ENCODE data around the gene IFNK.

IFNK gene

DNA sequence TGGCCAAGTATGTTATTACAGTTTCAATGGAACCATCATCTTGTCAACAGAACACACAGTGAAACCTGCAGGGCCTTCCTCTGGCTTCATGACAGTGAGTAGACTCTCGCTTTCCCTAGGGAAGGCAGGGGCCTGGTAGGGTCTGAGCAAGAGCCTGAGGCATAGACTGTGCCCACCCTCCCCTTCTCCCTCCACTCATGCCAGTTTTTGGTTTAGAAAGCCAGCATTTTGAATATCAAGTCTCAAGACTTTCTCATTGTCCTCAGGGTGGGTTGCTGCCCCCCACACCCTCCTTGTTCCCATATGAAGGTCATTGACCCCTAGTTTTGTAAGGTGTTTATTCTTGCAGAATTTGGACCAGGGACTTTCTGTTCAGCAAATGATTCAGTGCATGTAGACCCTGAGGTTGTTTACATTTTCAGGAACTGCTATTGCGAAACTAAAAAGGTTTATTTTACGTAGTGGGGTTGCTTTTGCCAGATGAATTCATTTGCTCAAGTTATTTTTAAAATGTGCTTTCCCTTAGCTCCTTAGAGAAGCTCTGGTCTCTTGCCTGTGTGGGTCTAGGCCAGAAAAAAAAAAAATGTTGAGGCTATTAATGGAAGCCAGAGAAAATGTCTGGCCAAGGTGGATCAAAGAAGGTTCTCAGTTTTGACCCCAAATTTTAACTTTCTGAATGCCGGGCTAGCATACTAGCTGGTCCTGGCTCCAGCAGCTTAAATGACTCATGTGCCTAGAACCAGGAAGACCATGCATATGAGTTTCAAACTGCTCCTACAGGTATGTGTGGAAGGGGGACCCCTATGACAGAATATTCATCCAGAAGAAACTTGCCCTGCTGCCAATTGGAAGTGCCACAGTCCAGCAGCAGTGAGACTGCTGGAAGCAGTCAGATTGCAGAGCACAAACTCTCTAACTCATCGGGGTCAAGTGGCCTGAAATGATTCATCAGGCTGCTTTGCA lies 15.7 kb downstream of the IFNK start:
- DNase-seq: no peak

DNA sequence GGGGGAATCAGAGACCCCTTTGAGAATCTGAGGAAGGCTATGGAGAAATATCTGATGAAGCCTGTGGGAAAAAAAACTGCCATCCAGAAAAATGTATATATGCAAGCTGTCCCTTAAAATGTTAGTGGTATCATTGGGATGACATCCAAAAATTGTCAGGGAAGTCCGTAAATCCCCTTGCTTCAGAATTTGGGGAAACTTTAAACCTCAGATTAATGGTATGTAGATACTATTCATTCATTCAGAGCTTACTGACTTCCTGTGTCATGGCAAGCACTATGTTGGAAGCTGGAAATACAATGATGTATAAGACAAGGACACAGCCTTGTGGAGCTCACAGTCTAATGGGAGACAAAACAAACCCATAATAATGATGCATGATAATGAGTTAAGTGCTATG lies 16.4 kb downstream of the IFNK start:
- no peak for DNase-seq

DNA sequence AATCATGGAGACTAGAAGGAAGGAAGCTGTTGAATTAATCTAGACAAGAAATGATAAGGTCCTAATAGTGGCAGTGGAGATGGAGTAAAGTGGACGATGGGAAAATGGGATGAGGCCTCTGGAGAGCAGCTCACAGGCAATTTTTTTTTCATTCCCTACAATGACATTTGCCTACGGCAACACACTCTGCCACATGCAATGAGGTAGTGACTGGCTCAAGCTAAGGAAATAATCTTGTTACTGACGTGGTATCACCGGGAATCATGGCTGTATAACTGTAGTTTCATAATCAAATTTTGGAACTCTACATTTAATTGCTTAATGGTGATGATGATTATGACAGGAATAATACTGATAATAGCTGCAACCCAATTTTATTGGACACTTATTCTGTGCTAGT lies 17.6 kb downstream of the IFNK start:
- DNase-seq: no peak

DNA sequence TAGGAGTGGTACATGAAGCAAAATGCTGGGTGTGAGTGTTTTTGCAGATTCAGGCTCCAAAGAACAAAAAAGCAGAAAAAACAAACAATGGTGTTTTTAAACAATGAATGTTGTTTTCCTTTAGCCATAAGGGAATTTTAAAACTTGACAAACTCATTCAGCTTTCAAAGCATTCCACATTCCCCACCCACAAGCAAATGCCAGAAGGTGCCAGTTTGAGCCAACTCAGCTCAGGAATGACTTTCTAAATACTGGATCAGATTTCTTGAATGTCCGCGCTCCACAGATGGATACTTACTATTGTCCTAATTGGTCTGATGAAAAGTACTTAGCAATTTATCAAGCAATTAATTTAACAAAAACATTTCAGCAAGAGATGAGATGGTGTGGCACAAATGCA lies 18.4 kb downstream of the IFNK start:
- DNase-seq: no peak

DNA sequence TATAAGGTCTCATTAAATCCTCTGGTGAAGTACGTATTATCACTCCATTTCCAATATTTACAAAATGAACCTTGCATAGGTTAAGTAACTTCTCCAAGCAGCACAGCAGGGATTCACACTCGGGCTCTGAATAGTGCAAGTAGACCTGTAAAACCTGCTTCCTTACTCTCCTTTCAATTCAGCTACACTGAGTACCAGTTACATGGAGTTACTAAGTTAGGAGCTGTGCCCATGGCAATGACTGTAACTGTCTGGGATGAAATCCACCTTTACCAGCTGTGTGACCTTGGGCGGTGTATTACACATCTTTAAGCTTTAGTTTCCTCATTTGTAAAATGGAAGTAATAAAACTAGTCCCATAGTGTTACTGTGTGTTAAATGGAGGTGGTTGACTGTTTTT lies 21.4 kb downstream of the IFNK start:
- no peak for DNase-seq

DNA sequence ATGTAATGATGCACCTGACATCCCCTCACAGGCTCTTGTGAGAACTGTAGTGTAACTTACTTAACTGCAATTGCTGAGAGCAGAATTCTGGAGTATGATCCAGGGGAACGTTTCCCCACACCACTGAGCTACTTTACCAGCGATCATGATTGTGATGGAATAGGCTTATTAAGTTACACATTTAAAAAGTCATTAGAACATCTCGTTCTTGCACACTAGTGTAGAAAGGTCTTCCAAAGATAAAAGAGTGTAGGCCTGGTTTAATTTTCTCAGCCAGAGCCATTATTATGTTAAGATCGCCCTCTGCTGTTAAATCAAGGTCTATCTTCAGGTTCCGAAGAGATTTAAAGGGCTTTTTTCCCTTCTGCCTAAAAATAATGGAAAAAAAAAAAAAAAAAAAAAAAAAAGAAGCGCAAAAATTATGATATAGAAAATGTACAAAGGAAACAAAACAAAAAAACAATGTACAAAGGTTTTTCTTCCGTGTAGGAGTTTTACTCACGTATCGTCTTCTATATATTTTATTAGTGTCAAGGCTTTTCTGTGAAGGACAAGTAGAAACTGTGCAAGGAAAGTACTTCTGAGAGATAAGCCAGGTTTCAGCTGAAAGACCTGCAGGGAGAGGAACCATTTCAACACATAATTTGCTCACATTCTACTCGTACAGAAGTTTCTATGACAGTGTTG lies 24.1 kb downstream of the IFNK start:
- DNase-seq: no peak

DNA sequence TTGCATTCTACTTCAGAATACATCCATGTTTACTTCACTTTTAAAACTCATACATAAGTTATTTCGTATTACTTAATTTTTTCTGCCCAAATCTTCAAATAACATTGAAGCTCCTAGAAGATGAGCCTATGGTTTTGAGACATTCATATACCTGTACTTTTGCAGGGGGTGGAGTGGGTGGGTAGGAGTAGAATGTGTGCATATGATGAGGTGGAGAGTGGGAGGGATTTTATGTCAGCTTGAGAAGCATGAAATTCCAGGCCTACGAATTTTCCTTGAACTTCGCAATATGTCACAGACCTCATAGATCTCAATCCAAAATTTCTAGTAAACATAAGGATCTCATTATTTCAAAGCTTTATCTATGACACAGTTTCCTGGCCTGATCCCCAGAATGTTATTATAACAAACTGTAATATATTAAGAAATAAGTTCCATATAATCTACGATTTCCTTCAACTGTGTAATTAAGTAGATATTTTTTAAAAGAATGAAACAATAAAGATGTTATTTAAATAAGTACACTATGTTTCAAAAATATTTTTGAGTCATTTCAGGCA lies 25.2 kb downstream of the IFNK start:
- no peak for DNase-seq

DNA sequence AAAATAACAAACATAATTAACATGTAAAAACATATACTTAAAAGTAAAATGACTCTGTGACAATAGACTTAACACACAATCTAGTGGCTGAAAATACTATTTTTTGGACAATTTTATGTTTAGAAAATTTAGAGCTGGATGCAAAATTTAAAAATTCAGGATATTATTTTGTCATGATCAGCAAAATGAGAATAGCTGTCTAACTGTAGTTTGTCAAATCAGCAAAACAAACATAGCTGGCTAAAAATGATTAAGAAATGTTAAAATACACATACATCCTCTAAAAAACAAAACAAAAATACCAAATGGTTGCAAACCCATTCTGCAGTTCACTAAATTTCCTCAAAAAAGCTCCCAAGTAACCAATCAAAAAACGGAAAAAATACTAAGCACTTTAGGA lies 30.6 kb downstream of the IFNK start:
- DNase-seq: no peak

DNA sequence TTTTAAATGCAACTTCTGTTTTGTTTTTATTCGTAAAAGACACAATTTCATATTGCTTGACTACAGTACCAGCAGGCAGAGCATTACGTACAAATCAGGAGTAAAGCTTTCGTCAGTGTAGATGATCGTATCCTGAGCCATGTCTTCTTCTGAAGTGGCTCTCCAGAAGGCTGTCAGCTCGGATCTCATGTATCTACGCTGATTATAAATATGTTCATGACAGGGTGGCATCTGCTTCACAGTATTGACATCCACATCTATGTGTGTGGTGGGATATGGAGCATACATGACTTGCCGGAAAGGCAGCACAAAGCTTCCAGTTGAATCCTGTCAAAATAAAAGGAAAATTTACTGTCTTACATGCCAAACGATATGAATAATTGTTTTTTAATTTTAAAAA lies 32.4 kb downstream of the IFNK start:
- DNase-seq: no peak

DNA sequence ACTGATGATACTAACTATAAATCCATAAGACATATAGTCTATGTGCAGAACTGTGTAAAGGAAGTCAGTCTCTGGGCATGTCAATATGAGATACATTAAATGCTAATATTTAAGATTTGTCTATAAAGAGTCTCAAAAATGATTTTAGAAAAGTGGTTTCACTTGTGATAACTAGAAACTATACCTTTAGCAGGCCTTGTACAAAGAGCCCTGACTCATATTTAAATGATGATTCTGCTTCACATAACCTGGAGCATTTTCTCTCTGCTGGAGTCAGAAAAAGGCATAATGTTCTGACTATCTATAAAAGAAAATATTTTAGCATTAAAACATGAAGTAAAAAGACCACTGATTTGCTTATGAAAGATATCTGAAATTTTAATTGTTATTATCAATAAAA lies 34.2 kb downstream of the IFNK start:
- DNase-seq: no peak

DNA sequence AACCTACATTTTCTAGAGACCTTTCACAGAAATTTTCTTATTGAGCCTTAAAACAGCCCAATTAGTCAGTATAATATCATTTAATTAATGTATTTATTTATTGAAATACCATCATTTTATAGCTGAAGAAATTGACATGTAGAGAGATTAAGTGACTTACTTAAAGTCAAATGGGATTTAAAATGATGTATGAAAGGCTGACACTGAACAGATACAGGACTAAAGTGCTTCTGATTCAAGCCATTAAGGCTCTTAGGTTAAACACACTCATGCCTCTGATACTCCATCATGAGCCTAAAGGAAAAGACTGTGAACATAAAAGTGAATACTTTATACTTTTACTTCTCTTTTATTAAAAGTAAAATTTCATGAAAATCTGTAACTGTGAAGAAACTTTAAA lies 36.4 kb downstream of the IFNK start:
- DNase-seq: no peak

DNA sequence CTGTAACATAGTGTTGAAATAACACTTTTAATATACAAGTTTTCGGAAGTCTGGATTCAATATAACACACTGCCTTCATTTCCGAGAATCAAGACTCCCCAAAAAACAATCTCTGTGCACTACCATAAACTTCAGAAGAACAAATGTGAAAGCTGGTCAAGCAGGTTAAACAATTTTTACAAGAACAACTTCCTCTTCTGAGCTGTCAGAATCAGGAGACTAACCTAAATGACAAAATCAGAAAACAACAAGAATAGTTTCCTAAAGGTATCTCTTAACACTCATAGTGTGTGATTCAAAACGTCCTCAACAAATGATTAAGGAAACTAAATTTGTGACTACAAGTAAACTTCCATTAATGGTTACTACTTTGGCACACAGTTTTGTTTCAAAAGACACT lies 37.6 kb downstream of the IFNK start:
- no peak for DNase-seq

DNA sequence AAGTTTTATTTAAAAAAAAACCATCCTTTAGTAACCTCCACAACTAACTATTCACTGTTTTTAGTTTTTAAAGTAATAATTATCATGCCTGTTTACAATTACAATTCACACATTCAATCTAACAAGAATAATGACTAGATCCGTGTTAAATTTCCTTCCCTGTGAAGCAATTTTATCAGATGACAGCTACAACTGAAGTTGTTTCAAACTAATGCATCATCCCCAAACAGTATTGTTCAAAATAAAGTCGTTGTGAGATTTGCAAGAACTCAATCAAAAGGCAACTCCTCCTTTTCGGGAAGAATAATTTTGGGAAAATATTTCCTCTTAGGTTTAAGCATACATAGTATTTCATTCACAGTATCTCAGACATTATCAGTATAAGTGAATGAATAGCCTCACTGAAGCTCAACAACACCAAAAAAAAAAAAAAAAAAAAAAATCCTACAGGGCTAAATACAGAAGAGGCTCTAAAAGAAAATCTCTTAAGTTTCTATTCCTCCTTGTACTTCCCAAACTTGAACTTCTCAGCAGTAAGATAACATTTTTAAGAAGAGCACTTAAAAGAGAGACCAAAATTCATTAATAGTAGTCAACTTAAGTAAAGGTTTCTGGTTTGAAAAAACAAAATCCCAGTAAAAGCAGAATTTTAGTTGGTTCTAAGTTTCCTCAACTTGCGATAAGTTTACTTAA lies 39.8 kb downstream of the IFNK start:
- DNase-seq: no peak

DNA sequence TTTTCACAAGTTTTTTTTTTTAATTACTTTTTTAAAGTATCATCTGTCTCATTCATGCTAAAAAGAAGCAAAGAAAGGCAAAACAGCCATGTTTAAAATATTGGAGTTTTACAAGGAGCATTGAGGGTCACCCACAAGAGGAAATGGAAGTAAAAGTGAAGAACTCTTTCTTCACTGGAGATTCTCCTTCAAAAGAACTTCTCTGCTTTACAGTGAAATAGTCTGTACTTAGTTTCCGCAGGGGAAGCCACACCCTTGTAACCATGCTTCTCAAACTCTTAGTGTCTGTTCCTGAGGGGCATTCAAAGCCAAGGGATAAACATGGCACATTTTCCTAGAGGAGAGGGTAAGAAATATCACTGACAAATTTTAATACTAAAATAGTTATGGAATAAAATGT lies 40.6 kb downstream of the IFNK start:
- no peak for DNase-seq

DNA sequence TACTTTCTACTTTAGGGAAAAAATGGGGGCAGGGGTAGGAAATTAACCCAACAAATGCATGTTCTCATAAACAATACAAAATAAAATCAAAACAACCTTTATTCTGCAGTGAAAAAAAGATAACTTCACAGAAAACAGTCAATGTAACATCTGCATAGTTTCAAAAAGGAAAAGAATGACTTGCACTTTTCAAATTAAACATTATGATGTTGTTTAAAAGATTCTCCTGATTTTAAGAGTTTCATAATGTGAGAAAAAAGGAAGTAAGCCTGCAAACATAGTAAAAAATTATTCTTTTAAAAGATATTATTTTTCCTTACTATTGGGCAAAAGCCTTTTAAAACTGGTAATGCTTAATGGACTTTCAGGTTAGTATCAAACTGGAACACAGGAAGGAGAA lies 41.6 kb downstream of the IFNK start:
- no peak for DNase-seq

DNA sequence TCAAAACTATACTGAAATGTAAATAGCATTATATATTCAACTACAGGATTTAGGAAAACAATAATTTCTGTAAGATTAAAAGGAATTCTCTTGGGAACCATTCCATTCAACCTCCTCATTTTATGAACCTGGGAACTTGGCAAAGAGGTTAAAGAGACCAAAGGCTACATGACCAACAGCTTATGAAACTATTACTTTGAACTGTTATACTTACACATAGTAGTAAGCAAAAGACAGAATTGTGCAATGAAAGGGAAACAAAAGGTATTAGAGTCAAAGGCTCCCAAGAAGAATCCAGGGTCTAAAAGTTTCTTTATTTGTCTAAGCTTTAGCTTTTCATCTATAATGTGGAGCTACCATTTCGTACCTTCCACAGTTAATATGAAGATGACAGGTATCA lies 42.0 kb downstream of the IFNK start:
- DNase-seq: no peak

DNA sequence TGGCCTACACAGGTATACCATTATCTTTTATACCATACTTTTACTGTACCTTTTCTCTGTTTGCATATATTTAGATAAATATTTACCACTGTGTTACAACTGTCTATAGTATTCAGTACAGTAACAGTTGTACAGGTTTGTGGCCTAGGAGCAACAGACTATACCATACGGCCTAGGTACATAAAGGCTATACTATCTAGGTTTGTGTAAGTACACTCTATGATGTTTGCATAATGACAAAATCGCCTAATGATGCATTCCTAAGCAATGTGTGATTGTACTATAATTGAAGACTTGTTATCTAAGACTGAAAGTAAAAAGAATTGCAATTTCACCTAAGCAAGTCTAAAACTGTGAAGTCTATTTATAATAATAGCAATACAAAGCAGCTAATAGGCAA lies 45.3 kb downstream of the IFNK start:
- no peak for DNase-seq

DNA sequence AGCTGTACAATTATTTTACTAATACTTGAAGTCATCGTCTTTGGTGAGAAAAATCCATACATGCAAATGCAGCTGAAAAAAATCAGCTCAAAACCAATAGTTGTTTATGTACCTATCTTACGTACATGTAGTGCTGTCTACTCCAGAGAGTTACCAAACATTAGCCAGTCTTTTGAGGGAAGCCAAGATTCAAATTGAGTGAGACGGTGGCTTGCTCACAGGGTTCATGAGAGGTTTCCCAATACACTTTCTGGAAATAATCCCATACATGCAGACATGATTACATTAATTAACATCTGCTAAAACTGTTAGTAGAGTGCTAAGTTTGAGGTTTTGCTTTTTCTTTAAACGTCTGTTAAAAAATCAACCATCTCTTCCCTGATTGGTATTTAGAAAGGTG lies 46.9 kb downstream of the IFNK start:
- no peak for DNase-seq

DNA sequence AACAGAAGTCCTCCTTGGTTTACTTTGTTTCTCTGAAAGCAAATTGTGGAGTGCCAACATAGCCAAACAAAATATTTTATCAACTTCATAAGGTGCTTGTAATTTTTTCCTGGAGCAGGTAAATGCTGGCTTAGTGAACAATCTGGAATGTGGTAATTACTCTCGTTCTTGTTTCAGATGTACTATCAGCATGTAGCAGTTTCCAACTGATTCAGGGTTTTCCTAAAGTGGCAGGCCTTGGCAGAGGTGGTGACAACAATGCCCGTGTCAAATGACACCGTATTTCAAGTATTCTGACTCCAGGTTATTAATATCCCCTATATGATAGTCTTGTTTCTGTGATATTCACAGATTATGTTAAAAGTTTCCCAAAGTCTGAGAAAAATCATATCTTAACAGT lies 48.0 kb downstream of the IFNK start:
- no peak for DNase-seq

DNA sequence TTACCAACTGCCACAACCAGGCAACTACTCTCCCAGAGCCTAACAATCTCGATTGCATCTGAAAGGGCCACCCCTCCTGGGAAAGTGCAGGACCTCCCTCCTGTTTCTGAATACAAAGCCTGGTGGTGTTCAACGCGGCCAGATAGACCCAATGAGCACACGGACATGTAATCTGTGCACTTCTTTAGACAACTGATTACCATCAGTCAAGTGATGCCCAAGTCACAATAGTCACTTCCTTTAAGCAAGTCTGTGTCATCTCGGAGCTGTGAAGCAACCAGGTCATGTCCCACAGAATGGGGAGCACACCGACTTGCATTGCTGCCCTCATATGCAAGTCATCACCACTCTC lies 48.5 kb downstream of the IFNK start:
- no peak for DNase-seq

DNA sequence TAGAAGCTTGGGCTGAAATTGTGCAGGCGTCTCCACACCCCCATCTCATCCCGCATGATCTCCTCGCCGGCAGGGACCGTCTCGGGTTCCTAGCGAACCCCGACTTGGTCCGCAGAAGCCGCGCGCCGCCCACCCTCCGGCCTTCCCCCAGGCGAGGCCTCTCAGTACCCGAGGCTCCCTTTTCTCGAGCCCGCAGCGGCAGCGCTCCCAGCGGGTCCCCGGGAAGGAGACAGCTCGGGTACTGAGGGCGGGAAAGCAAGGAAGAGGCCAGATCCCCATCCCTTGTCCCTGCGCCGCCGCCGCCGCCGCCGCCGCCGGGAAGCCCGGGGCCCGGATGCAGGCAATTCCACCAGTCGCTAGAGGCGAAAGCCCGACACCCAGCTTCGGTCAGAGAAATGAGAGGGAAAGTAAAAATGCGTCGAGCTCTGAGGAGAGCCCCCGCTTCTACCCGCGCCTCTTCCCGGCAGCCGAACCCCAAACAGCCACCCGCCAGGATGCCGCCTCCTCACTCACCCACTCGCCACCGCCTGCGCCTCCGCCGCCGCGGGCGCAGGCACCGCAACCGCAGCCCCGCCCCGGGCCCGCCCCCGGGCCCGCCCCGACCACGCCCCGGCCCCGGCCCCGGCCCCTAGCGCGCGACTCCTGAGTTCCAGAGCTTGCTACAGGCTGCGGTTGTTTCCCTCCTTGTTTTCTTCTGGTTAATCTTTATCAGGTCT lies 49.0 kb downstream of the IFNK start, which contains the start of gene C9orf72:
Gene C9orf72, minus strand, starts transcription at position 564 of the 716 bp plus-strand sequence. CDS start 6,361 bp downstream, outside the sequence.
- peak; percentile 85 for DNase-seq

All from activated effector memory CD4-positive, alpha-beta T cell treated with Interleukin-2 at 50 U/mL for 16 hours (primary cell).